ENCODE results near the gene ACOX3. TPM values are rescaled to one million over a fixed set of nuclear protein-coding genes. Genes with fewer than 3 reads are reported as not detected.

Gene ACOX3
- total RNA-seq, 1 experiment from 2014 or later: 21.0 TPM

DNA sequence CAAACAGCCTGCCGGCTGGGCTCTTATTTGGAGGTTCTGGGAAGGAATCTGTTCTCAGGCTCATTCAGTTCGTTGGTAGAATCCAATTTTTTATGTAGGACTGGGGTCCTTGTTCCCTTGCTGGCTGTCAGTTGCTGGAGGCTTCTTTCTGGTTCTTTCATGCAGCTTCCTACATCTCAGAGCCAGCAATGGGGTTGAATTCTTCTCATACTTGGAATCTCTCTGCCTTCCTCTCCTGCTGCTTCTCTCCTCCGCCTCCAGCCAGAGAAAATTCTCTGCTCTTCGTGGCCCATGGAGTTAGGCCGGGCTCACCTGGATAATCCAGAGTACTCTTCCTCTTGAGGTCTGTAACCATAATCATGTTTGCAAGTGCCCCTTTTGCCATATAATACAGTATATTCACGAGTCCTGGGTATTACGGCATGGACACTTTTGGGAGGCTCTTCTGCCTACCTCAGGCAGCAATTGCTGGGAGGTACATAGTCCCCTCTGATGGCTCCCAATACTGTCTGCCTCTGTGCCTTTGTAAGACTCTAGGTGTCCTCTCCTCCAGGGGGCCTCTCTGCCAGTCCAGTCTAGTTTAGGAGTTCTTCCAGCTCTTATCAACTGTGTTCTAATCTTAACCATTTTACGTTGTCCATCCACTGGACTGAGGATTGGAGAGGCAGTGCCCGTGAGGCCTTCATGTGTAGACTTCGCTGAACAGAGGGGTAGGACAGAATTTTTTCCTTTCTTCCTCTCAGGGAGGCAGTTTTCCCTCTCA is 2.3 kb upstream of the ACOX3 start:
- ChIA-PET POLR2A (ENCODE audit: unreplicated experiment) (interaction anchor here (0.7 kb wide), 1 partner anchor 33 kb away, joined by 8 read pairs; no protein-coding TSS in a partner anchor), CTCF (no interaction called here)
- no peaks in the 10 kb centered on the region for H3K27me3 ChIP-seq (ENCODE audit: insufficient read depth, low read depth)
- peak overlapping the region; percentile 82; the same call in 1 of the 2 replicates for H3K4me3 ChIP-seq
- no TSS peak for BruUV-seq (replicated peaks)
- intact Hi-C loops (cut with micrococcal nuclease; ENCODE audit: unreplicated experiment): no loop called here
- H3K36me3 ChIP-seq (ENCODE audit: low read depth): 0 out of 2 replicates have a peak, but pooled peaks cover 3% of the 10 kb centered on the region
- TF ChIP-seq EZH2 (IDR thresholded peaks at IDR 0.05; ENCODE audit: low read depth): no peak
- TF ChIP-seq, protein P1, sequence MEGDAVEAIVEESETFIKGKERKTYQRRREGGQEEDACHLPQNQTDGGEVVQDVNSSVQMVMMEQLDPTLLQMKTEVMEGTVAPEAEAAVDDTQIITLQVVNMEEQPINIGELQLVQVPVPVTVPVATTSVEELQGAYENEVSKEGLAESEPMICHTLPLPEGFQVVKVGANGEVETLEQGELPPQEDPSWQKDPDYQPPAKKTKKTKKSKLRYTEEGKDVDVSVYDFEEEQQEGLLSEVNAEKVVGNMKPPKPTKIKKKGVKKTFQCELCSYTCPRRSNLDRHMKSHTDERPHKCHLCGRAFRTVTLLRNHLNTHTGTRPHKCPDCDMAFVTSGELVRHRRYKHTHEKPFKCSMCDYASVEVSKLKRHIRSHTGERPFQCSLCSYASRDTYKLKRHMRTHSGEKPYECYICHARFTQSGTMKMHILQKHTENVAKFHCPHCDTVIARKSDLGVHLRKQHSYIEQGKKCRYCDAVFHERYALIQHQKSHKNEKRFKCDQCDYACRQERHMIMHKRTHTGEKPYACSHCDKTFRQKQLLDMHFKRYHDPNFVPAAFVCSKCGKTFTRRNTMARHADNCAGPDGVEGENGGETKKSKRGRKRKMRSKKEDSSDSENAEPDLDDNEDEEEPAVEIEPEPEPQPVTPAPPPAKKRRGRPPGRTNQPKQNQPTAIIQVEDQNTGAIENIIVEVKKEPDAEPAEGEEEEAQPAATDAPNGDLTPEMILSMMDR (conservative IDR thresholded peaks at IDR 0.05): no peak
- H3K79me2 ChIP-seq (ENCODE audit: low read depth): peaks cover 59% of the 10 kb centered on the region
- H3K9me2 ChIP-seq (ENCODE audit: insufficient read depth): no peaks in the 10 kb centered on the region
- H3K27ac ChIP-seq: no peak overlapping the region
- peaks cover 10% of the 10 kb centered on the region for H3F3A ChIP-seq (ENCODE audit: insufficient read depth, low read depth)
- H3K9me3 ChIP-seq (ENCODE audit: insufficient read depth, low read depth): no peaks in the 10 kb centered on the region
- H3K4me1 ChIP-seq (replicated peaks; ENCODE audit: insufficient read depth): peaks cover 12% of the 10 kb centered on the region
- no peak overlapping the region for H2AFZ ChIP-seq
- DNase-seq: no peak
- peak overlapping the region; percentile 95 for H3K4me2 ChIP-seq
- no peaks in the 10 kb centered on the region; the same call in 1 of the 2 replicates for H4K20me1 ChIP-seq (ENCODE audit: insufficient read depth)

DNA sequence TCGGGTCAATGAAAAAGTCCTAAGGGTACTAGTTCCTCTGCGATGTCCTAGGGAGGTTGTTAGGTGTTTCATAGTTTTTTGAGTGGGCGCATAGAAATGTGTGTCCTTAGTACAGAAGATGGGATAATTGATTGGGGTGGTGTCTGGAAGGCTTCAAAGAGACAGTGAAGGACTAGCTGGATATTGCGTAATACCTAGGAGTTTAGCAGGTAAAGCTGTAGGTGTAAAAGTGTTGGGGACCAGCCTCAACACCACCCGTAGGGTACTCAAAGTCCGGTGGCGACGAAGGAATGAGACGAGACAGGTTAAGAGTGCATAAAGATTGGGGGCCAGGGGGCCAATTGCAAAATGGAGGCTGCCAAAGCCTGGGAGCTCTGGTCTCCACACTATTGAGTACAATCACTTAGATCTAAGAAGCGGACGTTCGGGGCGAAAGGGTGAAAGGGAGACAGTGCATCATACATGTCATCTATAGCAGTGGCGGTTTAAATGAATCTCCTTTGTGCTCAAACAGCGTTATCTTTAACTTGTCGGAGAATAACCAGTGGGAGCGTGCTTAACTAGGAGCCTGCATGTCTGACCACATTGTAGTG is 1.1 kb upstream of the ACOX3 start:
- peak overlapping the region; percentile 82 for H3K4me3 ChIP-seq
- peaks cover 12% of the 10 kb centered on the region for H3K4me1 ChIP-seq (replicated peaks; ENCODE audit: insufficient read depth)
- no peak overlapping the region for H3K27ac ChIP-seq
- no peaks in the 10 kb centered on the region for H3K9me2 ChIP-seq (ENCODE audit: insufficient read depth)
- H4K20me1 ChIP-seq (ENCODE audit: insufficient read depth): no peaks in the 10 kb centered on the region; the same call in 1 of the 2 replicates
- BruUV-seq (replicated peaks): TSS peak; percentile 33
- no peaks in the 10 kb centered on the region for H3K9me3 ChIP-seq (ENCODE audit: insufficient read depth, low read depth)
- TF ChIP-seq EZH2 (IDR thresholded peaks at IDR 0.05; ENCODE audit: low read depth): no peak
- TF ChIP-seq, protein P1 (conservative IDR thresholded peaks at IDR 0.05): no peak
- H3K36me3 ChIP-seq (ENCODE audit: low read depth): 0 out of 2 replicates have a peak, but pooled peaks cover 3% of the 10 kb centered on the region
- ChIA-PET CTCF (no interaction called here), POLR2A (ENCODE audit: unreplicated experiment) (no interaction called here)
- peaks cover 59% of the 10 kb centered on the region for H3K79me2 ChIP-seq (ENCODE audit: low read depth)
- no peaks in the 10 kb centered on the region for H3K27me3 ChIP-seq (ENCODE audit: insufficient read depth, low read depth)
- peaks cover 10% of the 10 kb centered on the region for H3F3A ChIP-seq (ENCODE audit: insufficient read depth, low read depth)
- intact Hi-C loops (cut with micrococcal nuclease; ENCODE audit: unreplicated experiment): loop anchor here (2.0 kb wide), 1 partner anchor 19 kb away; no protein-coding TSS in a partner anchor
- peak overlapping the region; percentile 95 for H3K4me2 ChIP-seq
- H2AFZ ChIP-seq: peak overlapping the region; percentile 91; the same call in 1 of the 2 replicates
- no peak for DNase-seq

DNA sequence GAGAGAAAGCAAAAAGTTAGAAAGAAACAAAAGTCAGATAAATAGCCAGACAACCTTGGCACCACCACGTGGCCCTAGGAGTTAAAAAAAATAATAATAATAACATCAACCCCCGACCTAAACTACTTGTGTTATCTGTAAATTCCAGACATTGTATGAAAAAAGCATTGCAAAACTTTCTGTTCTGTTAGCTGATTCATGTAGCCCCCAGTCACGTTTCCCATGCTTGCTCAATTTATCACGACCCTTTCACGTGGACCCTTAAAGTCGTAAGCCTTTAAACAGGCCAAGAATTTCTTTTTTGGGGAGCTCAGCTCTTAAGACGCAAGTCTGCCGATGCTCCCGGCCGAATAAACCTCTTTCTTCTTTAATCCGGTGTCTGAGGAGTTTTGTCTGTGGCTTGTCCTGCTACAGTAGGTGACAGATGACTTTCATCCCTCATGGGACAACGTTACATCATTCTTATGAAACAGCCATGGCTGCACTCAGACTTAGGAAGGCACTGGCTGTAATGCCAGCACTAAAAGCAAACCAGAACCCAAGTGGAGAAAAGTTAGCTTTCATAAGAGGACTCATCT is 520 bp downstream of the ACOX3 start:
- peak overlapping the region; percentile 95 for H3K4me2 ChIP-seq
- TSS peak; percentile 78 for BruUV-seq (replicated peaks)
- intact Hi-C loops (cut with micrococcal nuclease; ENCODE audit: unreplicated experiment): loop anchor here (2.0 kb wide), 1 partner anchor 17 kb away; no protein-coding TSS in a partner anchor
- H3K27me3 ChIP-seq (ENCODE audit: insufficient read depth, low read depth): no peaks in the 10 kb centered on the region
- peak overlapping the region; percentile 82 for H3K4me3 ChIP-seq
- no peaks in the 10 kb centered on the region for H3K9me3 ChIP-seq (ENCODE audit: insufficient read depth, low read depth)
- peak overlapping the region; percentile 91 for H2AFZ ChIP-seq
- TF ChIP-seq, protein P1 (conservative IDR thresholded peaks at IDR 0.05): no peak
- DNase-seq: peak in 1 of 2 experiments; percentile 53
- H3K9me2 ChIP-seq (ENCODE audit: insufficient read depth): no peaks in the 10 kb centered on the region
- peaks cover 10% of the 10 kb centered on the region for H3F3A ChIP-seq (ENCODE audit: insufficient read depth, low read depth)
- peak overlapping the region; percentile 93 for H3K27ac ChIP-seq
- peaks cover 49% of the 10 kb centered on the region for H3K79me2 ChIP-seq (ENCODE audit: low read depth)
- H4K20me1 ChIP-seq (ENCODE audit: insufficient read depth): no peaks in the 10 kb centered on the region; the same call in 1 of the 2 replicates
- H3K4me1 ChIP-seq (replicated peaks; ENCODE audit: insufficient read depth): peaks cover 12% of the 10 kb centered on the region
- CTCF ChIA-PET: no interaction called here
- 0 out of 2 replicates have a peak, but pooled peaks cover 3% of the 10 kb centered on the region for H3K36me3 ChIP-seq (ENCODE audit: low read depth)
- POLR2A ChIA-PET (ENCODE audit: unreplicated experiment): no interaction called here
